K562 (cell line): Measurements from ENCODE around the gene MEF2C.

ENCODE experiments used
- EP300 ChIP-seq: IDR thresholded peaks from 2 replicates; pipeline ENCODE4 v1.6.1; 2012; ENCODE audit warnings: low read length, improper control_type of control experiment
- ESRRB ChIP-seq: fragments of 250-450 bp; sonication (Bioruptor Pico); IDR thresholded peaks from 2 replicates; pipeline ENCODE4 v1.5.0; 2020; ENCODE audit warnings: mild to moderate bottlenecking, moderate library complexity, borderline replicate concordance
- HNRNPL ChIP-seq: fragments of 200-400 bp; formaldehyde crosslinking; IDR thresholded peaks from 2 replicates; pipeline ENCODE4 v1.6.1; 2017; ENCODE audit warnings: low read depth, mild to moderate bottlenecking, low read length
- MTA3 ChIP-seq: fragments of 450-650 bp; formaldehyde crosslinking; IDR thresholded peaks from 2 replicates; pipeline ENCODE4 v1.6.1; 2017; ENCODE audit warnings: mild to moderate bottlenecking, borderline replicate concordance
- POLR2A ChIP-seq: fragments of 450-650 bp; conservative IDR thresholded peaks from 2 replicates; pipeline ENCODE4 v1.6.1; 2016
- SRSF9 ChIP-seq: fragments of 200-400 bp; formaldehyde crosslinking; IDR thresholded peaks from 2 replicates; pipeline ENCODE4 v1.6.1; 2017; ENCODE audit warnings: low read depth, low read length, borderline replicate concordance
- STAG1 ChIP-seq: sonication (generic); formaldehyde crosslinking; IDR thresholded peaks from 2 replicates; pipeline ENCODE4 v1.5.0; 2020; ENCODE audit warnings: missing genetic modification reagents, borderline replicate concordance
- ZNF12 ChIP-seq: sonication (generic); formaldehyde crosslinking; IDR thresholded peaks from 2 replicates; pipeline ENCODE4 v1.4.0; 2020; ENCODE audit warnings: mild to moderate bottlenecking, missing genetic modification reagents
- ZNF146 ChIP-seq: IDR thresholded peaks from one replicate; pipeline ENCODE4 v1.6.1; 2018; ENCODE audit warnings: missing compliant biosample characterization; ENCODE audit not compliant: unreplicated experiment
- TF ChIP-seq, protein P1 (sequence below): fragments of 450-650 bp; formaldehyde crosslinking; IDR thresholded peaks from 2 replicates; pipeline ENCODE4 v1.4.0; 2022; ENCODE audit warnings: missing genetic modification characterization
- TF ChIP-seq, protein P2 (sequence below), 3 experiments: IDR thresholded peaks in 2 of 3; conservative IDR thresholded peaks in 1 of 3; 2 replicates each; pipeline ENCODE4 v1.5.1; 2011 to 2012; ENCODE audit warnings: low read length in 3 of 3, mild to moderate bottlenecking in 3 of 3, control low read depth in 2 of 3, improper control_type of control experiment in 1 of 3, inconsistent platforms in 1 of 3, low read depth in 1 of 3, mixed read lengths in 1 of 3, moderate library complexity in 1 of 3; ENCODE audit not compliant: insufficient read depth in 2 of 3

DNA sequence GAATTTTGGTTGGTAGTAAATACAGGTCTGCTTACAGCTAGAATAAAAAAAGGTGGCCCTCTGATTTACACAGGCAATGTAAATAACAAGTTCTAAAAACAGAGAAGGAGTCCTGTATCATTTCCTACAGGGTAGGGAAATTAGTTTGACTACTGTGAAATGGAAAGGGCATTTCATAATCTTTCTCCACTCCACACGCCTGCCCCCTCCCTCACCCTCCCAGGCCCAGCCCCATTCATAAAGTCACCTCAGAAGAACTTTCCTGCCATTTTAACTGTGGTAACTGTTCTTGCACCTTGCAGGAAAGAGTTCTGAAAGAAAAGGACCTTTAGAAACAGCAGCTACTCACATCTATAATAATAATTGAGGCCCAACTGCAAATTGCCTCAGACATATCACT, 69.7 kb downstream of the MEF2C start:
- TF ChIP-seq, protein P1, sequence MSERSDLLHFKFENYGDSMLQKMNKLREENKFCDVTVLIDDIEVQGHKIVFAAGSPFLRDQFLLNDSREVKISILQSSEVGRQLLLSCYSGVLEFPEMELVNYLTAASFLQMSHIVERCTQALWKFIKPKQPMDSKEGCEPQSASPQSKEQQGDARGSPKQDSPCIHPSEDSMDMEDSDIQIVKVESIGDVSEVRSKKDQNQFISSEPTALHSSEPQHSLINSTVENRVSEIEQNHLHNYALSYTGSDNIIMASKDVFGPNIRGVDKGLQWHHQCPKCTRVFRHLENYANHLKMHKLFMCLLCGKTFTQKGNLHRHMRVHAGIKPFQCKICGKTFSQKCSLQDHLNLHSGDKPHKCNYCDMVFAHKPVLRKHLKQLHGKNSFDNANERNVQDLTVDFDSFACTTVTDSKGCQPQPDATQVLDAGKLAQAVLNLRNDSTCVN (CRISPR knock-in tag): no peak
- TF ChIP-seq, protein P2, sequence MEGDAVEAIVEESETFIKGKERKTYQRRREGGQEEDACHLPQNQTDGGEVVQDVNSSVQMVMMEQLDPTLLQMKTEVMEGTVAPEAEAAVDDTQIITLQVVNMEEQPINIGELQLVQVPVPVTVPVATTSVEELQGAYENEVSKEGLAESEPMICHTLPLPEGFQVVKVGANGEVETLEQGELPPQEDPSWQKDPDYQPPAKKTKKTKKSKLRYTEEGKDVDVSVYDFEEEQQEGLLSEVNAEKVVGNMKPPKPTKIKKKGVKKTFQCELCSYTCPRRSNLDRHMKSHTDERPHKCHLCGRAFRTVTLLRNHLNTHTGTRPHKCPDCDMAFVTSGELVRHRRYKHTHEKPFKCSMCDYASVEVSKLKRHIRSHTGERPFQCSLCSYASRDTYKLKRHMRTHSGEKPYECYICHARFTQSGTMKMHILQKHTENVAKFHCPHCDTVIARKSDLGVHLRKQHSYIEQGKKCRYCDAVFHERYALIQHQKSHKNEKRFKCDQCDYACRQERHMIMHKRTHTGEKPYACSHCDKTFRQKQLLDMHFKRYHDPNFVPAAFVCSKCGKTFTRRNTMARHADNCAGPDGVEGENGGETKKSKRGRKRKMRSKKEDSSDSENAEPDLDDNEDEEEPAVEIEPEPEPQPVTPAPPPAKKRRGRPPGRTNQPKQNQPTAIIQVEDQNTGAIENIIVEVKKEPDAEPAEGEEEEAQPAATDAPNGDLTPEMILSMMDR (IDR thresholded peaks at IDR 0.05 in 2 of 3, conservative IDR thresholded peaks at IDR 0.05 in 1 of 3; ENCODE audit: insufficient read depth in 2 of 3, low read depth in 1 of 3, low read length in 3 of 3): no peak
- TF ChIP-seq MTA3 (no peak), ZNF12 (no peak), STAG1 (no peak), EP300 (no peak), POLR2A (no peak), HNRNPL (no peak), SRSF9 (no peak), ESRRB (CRISPR knock-in tag) (no peak), ZNF146 (CRISPR knock-in tag) (no peak)
